ENCODE results near the gene GSS.
A peak's percentile ranks its signal among the peaks of the same experiment; 100 is the strongest.
"Not testable (repeated sequence)": the region's sequence is repeated elsewhere in the genome, so short reads cannot be mapped to it uniquely, and the experiment has no call there.

GSS gene

DNA sequence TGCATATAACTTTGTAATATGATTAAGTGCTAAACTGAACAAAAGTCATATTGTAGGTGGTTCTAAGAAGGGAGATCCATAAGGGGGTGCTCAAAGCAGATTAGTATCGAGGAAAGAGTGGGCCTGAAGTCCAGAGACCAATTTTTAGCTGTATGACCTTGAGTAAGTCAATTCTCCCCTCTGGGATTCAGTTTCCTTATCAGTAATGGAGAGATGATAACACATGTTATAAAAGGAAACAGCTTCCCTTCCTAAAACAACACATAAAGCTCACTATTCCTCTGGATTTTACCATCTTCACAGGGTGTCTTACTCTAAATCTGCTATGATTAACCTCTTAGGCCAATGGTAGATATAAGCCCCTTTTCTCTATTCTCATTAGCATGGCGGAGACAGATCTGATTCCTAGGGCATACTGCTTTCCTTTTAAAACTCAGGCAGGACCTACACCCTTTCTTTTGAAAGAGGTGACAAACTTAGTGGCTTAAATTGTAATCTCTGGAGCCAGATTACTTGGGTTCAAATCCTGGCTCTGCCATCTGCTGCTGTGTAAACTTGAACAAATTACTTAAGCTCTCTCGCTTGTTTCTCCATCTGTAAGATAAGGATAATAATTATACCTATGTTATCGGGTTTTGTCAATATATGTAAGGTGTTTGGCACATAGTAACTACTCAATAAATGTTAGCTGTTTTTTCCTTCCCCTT is 39.7 kb downstream of the GSS start:
- no peak for DNase-seq (ENCODE audit: low spot score)
- POLR2A ChIA-PET (ENCODE audit: low non-redundant PET): interaction anchor here (1.0 kb wide), 1 partner anchor 40 kb away, joined by 3 read pairs; no protein-coding TSS in a partner anchor

DNA sequence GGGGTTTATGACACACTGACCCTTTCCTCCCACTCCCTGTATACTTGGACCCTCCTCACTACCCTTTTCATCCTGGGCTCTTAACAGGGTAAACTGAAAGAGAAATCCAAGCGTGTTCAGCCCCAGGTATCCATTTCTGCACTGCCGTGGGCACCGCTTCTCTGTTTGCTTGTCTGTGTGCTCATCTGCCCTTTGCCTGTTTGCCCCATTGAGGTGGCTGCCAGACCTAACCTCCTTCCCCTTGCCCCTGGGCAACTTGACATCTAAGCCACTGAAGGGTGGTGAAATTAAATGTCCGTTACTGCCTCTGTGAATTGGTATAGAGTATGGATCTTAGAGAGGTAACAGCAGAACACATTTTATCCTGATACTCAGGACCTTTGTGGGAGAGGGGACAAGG is 40.5 kb downstream of the GSS start:
- no peak overlapping the region for H3K27ac ChIP-seq
- TF ChIP-seq, protein P1, sequence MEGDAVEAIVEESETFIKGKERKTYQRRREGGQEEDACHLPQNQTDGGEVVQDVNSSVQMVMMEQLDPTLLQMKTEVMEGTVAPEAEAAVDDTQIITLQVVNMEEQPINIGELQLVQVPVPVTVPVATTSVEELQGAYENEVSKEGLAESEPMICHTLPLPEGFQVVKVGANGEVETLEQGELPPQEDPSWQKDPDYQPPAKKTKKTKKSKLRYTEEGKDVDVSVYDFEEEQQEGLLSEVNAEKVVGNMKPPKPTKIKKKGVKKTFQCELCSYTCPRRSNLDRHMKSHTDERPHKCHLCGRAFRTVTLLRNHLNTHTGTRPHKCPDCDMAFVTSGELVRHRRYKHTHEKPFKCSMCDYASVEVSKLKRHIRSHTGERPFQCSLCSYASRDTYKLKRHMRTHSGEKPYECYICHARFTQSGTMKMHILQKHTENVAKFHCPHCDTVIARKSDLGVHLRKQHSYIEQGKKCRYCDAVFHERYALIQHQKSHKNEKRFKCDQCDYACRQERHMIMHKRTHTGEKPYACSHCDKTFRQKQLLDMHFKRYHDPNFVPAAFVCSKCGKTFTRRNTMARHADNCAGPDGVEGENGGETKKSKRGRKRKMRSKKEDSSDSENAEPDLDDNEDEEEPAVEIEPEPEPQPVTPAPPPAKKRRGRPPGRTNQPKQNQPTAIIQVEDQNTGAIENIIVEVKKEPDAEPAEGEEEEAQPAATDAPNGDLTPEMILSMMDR (conservative IDR thresholded peaks at IDR 0.05; ENCODE audit: low read depth): no peak
- ChIA-PET POLR2A (ENCODE audit: low non-redundant PET) (no interaction called here), CTCF (no interaction called here)
- DNase-seq (ENCODE audit: low spot score): no peak

More for the DNA sequence above, 39.7 kb downstream of the GSS start:
- CTCF ChIA-PET: no interaction called here
- TF ChIP-seq, protein P1 (conservative IDR thresholded peaks at IDR 0.05; ENCODE audit: low read depth): no peak
- H3K27ac ChIP-seq: no peak overlapping the region

DNA sequence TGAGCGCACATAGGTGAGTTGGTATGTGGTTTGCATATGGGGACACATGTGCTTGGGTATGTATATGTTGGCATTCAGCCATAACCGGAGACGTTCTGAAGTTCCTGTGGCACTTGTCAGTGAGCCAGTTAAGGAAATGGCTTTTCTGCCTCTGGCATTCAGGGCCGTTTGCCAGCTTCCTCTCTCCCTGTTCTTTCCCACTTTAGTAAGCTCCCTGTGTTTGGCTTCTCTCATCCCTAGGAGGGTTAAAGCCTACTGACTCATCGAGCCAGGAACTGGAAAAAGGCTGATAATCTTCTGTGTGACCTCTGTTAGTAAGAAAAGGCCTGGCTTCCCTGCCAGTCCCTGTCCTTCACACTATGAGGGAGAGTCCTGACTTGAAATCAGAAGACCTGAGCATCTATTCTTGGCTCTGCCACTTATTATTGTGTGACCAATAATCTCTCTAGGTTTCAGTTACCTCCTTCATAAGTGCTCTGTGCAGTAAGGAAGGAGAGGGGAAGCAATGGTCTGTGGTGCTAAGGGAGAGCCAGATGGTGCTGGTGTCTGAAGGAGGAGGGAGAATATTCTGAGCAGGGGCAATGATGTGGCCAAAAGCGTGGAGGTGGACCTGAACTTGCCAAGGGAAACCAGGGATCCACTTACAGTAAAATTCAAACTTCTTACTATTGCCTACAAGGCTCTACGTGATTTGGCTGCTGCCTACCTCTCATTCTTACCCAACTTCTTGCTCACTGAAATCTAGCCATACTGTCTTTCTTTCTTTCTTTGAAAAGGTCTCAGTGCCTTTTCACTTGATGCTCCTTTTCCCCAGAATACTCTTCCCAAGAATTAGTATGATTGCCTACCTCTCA is 47.8 kb downstream of the GSS start:
- TF ChIP-seq, protein P1 (conservative IDR thresholded peaks at IDR 0.05; ENCODE audit: low read depth): no peak
- DNase-seq (ENCODE audit: low spot score): peak; percentile 99
- POLR2A ChIA-PET (ENCODE audit: low non-redundant PET): no interaction called here
- peak overlapping the region; percentile 78 for H3K27ac ChIP-seq
- CTCF ChIA-PET: interaction anchor here (0.6 to 1.0 kb wide), 6 partner anchors 20 to 372 kb away, joined by 3 to 9 read pairs (median 4); no protein-coding TSS in a partner anchor

DNA sequence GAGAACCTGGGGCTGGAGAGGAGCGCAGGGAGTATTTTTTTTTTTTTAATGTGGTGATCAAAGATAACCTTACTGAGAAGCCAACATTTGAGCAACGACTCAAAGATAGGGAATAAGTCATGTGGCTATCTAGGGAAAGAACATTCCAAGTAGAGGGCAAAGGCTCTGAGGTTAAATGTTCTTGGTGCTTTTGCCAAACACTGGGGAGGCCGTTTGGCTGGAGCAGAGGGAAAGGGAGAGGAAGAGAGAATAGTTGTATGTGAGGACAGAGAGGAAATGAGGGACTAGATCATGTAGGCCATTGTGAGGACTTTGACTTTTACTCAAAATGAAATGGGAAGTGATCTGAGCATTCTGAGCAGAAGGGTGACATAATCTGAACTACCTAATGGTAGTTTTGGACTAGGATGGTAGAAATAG is 51.4 kb downstream of the GSS start:
- H3K27ac ChIP-seq: no peak overlapping the region
- TF ChIP-seq, protein P1 (conservative IDR thresholded peaks at IDR 0.05; ENCODE audit: low read depth): no peak
- POLR2A ChIA-PET (ENCODE audit: low non-redundant PET): no interaction called here
- CTCF ChIA-PET: interaction anchor here (0.6 kb wide), 2 partner anchors 29 to 85 kb away, joined by 3 to 10 read pairs; no protein-coding TSS in a partner anchor
- no peak for DNase-seq (ENCODE audit: low spot score)

DNA sequence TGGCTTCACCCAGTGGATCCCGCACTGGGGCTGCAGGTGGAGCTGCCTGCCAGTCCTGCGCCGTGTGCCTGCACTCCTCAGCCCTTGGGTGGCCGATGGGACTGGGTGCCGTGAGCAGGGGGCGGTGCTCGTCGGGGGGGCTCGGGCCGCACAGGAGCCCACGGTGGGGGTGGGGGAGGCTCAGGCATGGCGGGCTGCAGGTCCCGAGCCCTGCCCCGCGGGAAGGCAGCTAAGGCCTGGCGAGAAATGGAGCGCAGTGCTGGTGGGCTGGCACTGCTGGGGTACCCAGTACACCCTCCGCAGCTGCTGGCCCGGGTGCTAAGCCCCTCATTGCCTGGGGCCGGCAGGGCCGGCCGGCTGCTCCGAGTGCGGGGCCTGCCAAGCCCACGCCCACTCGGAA is 56.9 kb downstream of the GSS start:
- peak overlapping the region; percentile 72 for H3K27ac ChIP-seq
- POLR2A ChIA-PET (ENCODE audit: low non-redundant PET): interaction anchor here (1.0 kb wide), 1 partner anchor 23 kb away, joined by 3 read pairs; no protein-coding TSS in a partner anchor
- CTCF ChIA-PET: interaction anchor here (0.6 kb wide), 1 partner anchor 19 kb away, joined by 3 read pairs; no protein-coding TSS in a partner anchor

DNA sequence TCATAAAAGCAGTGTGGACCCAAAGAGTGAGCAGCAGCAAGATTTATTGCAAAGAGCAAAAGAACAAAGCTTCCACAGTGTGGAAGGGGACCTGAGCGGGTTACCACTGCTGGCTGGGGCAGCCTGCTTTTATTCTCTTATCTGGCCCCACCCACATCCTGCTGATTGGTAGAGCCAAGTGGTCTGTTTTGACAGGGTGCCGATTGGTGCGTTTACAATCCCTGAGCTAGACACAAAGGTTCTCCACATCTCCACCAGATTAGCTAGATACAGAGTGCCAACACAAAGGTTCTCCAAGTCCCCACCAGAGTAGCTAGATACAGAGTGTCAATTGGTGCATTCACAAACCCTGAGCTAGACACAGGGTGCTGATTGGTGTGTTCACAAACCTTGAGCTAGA is 57.5 kb downstream of the GSS start:
- POLR2A ChIA-PET (ENCODE audit: low non-redundant PET); DNase-seq (ENCODE audit: low spot score); H3K27ac ChIP-seq; CTCF ChIA-PET: not testable (repeated sequence)

More for the DNA sequence above, 56.9 kb downstream of the GSS start:
- not testable (repeated sequence) for DNase-seq (ENCODE audit: low spot score)

DNA sequence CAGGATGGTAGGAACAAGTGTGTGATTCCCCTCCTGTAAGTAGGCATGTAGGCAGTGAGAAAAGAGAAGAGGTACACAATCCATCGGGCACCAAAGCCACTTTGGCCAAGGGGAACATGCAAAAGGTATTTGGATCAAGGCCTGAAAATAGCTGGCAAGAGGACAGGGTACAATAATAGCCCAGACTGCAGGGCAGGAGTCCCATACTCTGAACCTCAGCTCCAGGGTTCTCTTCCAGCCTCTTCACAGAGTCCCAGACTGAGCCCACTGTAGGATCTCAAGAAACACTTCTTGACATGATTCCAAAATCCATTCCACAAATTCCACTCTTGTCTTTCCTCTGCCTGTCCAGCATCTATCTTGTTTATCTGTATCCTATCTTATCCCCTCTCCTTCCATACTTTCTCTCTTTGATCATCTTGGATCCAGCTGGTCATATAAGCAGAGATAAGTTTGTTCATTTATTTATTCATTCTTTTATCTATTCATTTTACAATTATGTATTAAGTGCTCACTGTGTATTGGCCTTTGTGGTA is 59.5 kb downstream of the GSS start:
- TF ChIP-seq, protein P1 (conservative IDR thresholded peaks at IDR 0.05; ENCODE audit: low read depth): no peak
- DNase-seq (ENCODE audit: low spot score): no peak
- no peak overlapping the region for H3K27ac ChIP-seq
- POLR2A ChIA-PET (ENCODE audit: low non-redundant PET): interaction anchor here (0.6 kb wide), 1 partner anchor 20 kb away, joined by 4 read pairs; the partner anchor contains the start of gene ACSS2
- CTCF ChIA-PET: no interaction called here
